OCI-LY7 (cell line): ENCODE data around the gene TGM3.

Source experiments
- CTCF ChIP-seq: fragments of 200-600 bp; sonication (generic); conservative IDR thresholded peaks from 2 replicates; pipeline ENCODE4 v1.5.1; 2014; ENCODE audit warnings: mild to moderate bottlenecking, antibody characterized with exemption, low read length, moderate library complexity, mixed read lengths
- EZH2phosphoT487 ChIP-seq: fragments of 200-600 bp; sonication (generic); IDR thresholded peaks from 2 replicates; pipeline ENCODE4 v1.6.1; 2018; ENCODE audit warnings: low read depth, borderline replicate concordance, mild to moderate bottlenecking, mixed run types, antibody characterized with exemption, low read length, moderate library complexity, mixed read lengths

- no peak for TF ChIP-seq CTCF
- TF ChIP-seq EZH2phosphoT487: no peak
Measured at GRCh38 chr20:2289475-2289874, 6.3 kb upstream of the TGM3 start.
